HFF-Myc (cell line): Measurements from ENCODE around the gene F5.

Experiments used
- DNase-seq: peaks from one replicate; pipeline ENCODE4 v3.0.0-alpha.2; 2011; ENCODE audit warnings: low read depth; ENCODE audit errors: extremely low read depth
- H3K4me3 ChIP-seq: replicated peaks from 2 replicates; pipeline ENCODE4 v1.5.1; 2011; ENCODE audit warnings: low read depth, mild to moderate bottlenecking, control low read depth, low read length
- TF ChIP-seq, protein P1 (sequence below): IDR thresholded peaks from 2 replicates; pipeline ENCODE4 v1.5.1; 2012; ENCODE audit warnings: mild to moderate bottlenecking, low read depth, low read length, control low read depth; ENCODE audit errors: missing control alignments

Gene F5

GRCh38 chr1:169523904-169524303, 62.4 kb downstream of the F5 start:
- DNase-seq, result no peak
- TF ChIP-seq, protein P1, sequence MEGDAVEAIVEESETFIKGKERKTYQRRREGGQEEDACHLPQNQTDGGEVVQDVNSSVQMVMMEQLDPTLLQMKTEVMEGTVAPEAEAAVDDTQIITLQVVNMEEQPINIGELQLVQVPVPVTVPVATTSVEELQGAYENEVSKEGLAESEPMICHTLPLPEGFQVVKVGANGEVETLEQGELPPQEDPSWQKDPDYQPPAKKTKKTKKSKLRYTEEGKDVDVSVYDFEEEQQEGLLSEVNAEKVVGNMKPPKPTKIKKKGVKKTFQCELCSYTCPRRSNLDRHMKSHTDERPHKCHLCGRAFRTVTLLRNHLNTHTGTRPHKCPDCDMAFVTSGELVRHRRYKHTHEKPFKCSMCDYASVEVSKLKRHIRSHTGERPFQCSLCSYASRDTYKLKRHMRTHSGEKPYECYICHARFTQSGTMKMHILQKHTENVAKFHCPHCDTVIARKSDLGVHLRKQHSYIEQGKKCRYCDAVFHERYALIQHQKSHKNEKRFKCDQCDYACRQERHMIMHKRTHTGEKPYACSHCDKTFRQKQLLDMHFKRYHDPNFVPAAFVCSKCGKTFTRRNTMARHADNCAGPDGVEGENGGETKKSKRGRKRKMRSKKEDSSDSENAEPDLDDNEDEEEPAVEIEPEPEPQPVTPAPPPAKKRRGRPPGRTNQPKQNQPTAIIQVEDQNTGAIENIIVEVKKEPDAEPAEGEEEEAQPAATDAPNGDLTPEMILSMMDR, result no peak
- no peak overlapping the region for H3K4me3 ChIP-seq

GRCh38 chr1:169521226-169521625, 65.1 kb downstream of the F5 start:
- TF ChIP-seq, protein P1, result no peak
- no peak for DNase-seq

GRCh38 chr1:169517558-169518186, 68.6 kb downstream of the F5 start:
- no peak for DNase-seq
- TF ChIP-seq, protein P1, result no peak
- H3K4me3 ChIP-seq, result no peak overlapping the region

More at GRCh38 chr1:169521226-169521625, 65.1 kb downstream of the F5 start:
- no peak overlapping the region for H3K4me3 ChIP-seq

GRCh38 chr1:169515641-169516040, 70.6 kb downstream of the F5 start:
- no peak overlapping the region for H3K4me3 ChIP-seq
- TF ChIP-seq, protein P1, result no peak
- no peak for DNase-seq

GRCh38 chr1:169514566-169515270, 71.6 kb downstream of the F5 start:
- TF ChIP-seq, protein P1, result no peak
- H3K4me3 ChIP-seq, result no peak overlapping the region

DNA sequence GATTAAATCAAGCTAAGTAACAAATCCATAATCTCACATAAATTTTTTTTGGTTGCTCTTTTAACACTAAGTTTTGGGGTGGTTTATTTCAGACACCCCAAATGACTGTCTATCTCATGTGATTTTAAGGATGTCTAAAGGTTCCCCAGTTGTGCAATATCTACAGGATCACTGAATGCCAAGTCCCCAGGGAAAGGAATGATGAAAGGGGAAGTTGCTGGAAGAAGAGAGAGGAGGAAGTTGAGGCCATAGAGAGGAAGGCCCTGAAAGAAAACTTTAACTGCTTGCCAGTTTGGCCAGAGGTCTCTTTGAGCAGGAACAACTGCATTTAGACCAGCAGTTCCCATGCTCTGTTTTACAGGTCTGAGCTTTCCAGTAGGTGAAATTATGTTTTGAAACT, 73.1 kb downstream of the F5 start:
- no peak for DNase-seq
- H3K4me3 ChIP-seq, result no peak overlapping the region
- TF ChIP-seq, protein P1, result no peak

More at GRCh38 chr1:169514566-169515270, 71.6 kb downstream of the F5 start:
- DNase-seq, result no peak
